H1 (cell line): ENCODE results near the gene HID1. TPM values are rescaled to one million over a fixed set of nuclear protein-coding genes. Genes with fewer than 3 reads are reported as not detected.

ENCODE experiments used
- CTCF ChIA-PET: fragments of 300-600 bp; sonication (Branson Sonifier 250); formaldehyde crosslinking; loops from one replicate; lab custom pipeline; 2021; ENCODE audit not compliant: partially characterized antibody; lab: Charles Lee
- POLR2A ChIA-PET: fragments of 300-600 bp; sonication (Branson Sonifier 250); formaldehyde crosslinking; loops from one replicate; lab custom pipeline; 2021; ENCODE audit warnings: inconsistent platforms; ENCODE audit not compliant: partially characterized antibody; lab: Charles Lee
- DNase-seq, 2 experiments: peaks; one replicate each; pipeline versions ENCODE4 v3.0.0 to v3.0.0-alpha.2; 2010 to 2022; ENCODE audit warnings: low spot score in 2 of 2, low read depth in 1 of 2, mixed read lengths in 1 of 2
- FAIRE-seq: peaks from 2 replicates; lab custom pipeline; 2011; peaks lifted over from hg19 to GRCh38; lab: Jason Lieb, UNC
- H2AFZ ChIP-seq: 2 replicates; pipeline ENCODE4 v1.8.1; 2012; ENCODE audit warnings: low read length, inconsistent platforms
- H2AK5ac ChIP-seq: 2 replicates; pipeline ENCODE4 v1.6.1; 2013; ENCODE audit warnings: low read depth, low read length
- H2BK120ac ChIP-seq: replicated peaks from 2 replicates; pipeline ENCODE3; 2013; ENCODE audit warnings: low read depth, low read length, inconsistent platforms
- H2BK12ac ChIP-seq: 2 replicates; pipeline ENCODE4 v1.6.1; 2013; ENCODE audit warnings: low read depth, low read length
- H2BK15ac ChIP-seq: 2 replicates; pipeline ENCODE4 v1.6.1; 2013; ENCODE audit warnings: low read length
- H2BK20ac ChIP-seq: 2 replicates; pipeline ENCODE4 v1.6.1; 2013; ENCODE audit warnings: low read length
- H2BK5ac ChIP-seq: 2 replicates; pipeline ENCODE4 v1.6.1; 2013; ENCODE audit warnings: low read depth, low read length
- H3K14ac ChIP-seq: 2 replicates; pipeline ENCODE4 v1.6.1; 2013; ENCODE audit warnings: inconsistent platforms; ENCODE audit not compliant: insufficient read length
- H3K18ac ChIP-seq: 2 replicates; pipeline ENCODE4 v1.6.1; 2013; ENCODE audit warnings: low read length; ENCODE audit errors: extremely low read depth
- H3K23ac ChIP-seq: 2 replicates; pipeline ENCODE4 v1.6.1; 2013; ENCODE audit warnings: inconsistent platforms; ENCODE audit not compliant: insufficient read length
- H3K23me2 ChIP-seq: 2 replicates; pipeline ENCODE4 v1.6.1; 2013; ENCODE audit warnings: low read depth, low read length
- H3K27ac ChIP-seq: 2 replicates; pipeline ENCODE4 v1.6.1; 2011; ENCODE audit warnings: low read depth, low read length, inconsistent platforms
- H3K27me3 ChIP-seq, 4 experiments: replicated peaks in 1 of 4; 1 replicate in 1 of 4; 2 replicates in 3 of 4; pipeline versions ENCODE4 v1.6.1 to v1.8.1; 2011 to 2013; ENCODE audit warnings: low read length in 3 of 4, mild to moderate bottlenecking in 3 of 4, inconsistent platforms in 2 of 4, mixed read lengths in 2 of 4, moderate library complexity in 1 of 4; ENCODE audit not compliant: control insufficient read depth in 3 of 4, insufficient read depth in 3 of 4; ENCODE audit errors: extremely low read depth in 1 of 4
- H3K36me3 ChIP-seq, 4 experiments: 2 replicates each; pipeline versions ENCODE4 v1.6.1 to v1.8.1; 2011 to 2013; ENCODE audit warnings: mild to moderate bottlenecking in 4 of 4, low read length in 3 of 4, moderate library complexity in 2 of 4, control low read depth in 1 of 4, inconsistent platforms in 1 of 4; ENCODE audit not compliant: insufficient read depth in 4 of 4, control insufficient read depth in 2 of 4
- H3K4ac ChIP-seq: replicated peaks from 2 replicates; pipeline ENCODE3; 2013; ENCODE audit warnings: low read length, low read depth, mixed read lengths, inconsistent platforms; ENCODE audit not compliant: insufficient read length
- H3K4me1 ChIP-seq, 4 experiments: replicated peaks in 1 of 4; 1 replicate in 1 of 4; 2 replicates in 3 of 4; pipeline versions ENCODE4 v1.6.1 to v1.8.1; 2011 to 2013; ENCODE audit warnings: low read length in 3 of 4, inconsistent platforms in 2 of 4, mixed read lengths in 1 of 4; ENCODE audit not compliant: insufficient read depth in 4 of 4, control insufficient read depth in 3 of 4
- H3K4me2 ChIP-seq, 2 experiments: 2 replicates each; pipeline versions ENCODE4 v1.6.1 to v1.8.1; 2011 to 2013; ENCODE audit warnings: low read depth in 2 of 2, low read length in 2 of 2, control low read depth in 1 of 2, inconsistent platforms in 1 of 2, mild to moderate bottlenecking in 1 of 2; ENCODE audit not compliant: insufficient read depth in 1 of 2
- H3K4me3 ChIP-seq, 4 experiments: fragments of 200-600, 300-600 bp in 1 of 4; sonication (generic), shearing (Covaris generic), sonication (Bioruptor Twin) in 1 of 4; 2 replicates each; pipeline versions ENCODE4 v1.5.1 to v1.8.1; 2011 to 2016; ENCODE audit warnings: low read length in 4 of 4, low read depth in 3 of 4, control low read depth in 2 of 4, inconsistent platforms in 2 of 4, mild to moderate bottlenecking in 2 of 4, mixed read lengths in 1 of 4, moderate library complexity in 1 of 4; ENCODE audit not compliant: insufficient read depth in 2 of 4; ENCODE audit errors: extremely low read depth in 1 of 4
- H3K56ac ChIP-seq: replicated peaks from 2 replicates; pipeline ENCODE3; 2013; ENCODE audit warnings: low read depth, mild to moderate bottlenecking, mixed read lengths, low read length, inconsistent platforms; ENCODE audit not compliant: insufficient read length
- H3K79me1 ChIP-seq: 2 replicates; pipeline ENCODE4 v1.6.1; 2013; ENCODE audit warnings: low read depth, low read length, control low read depth
- H3K79me2 ChIP-seq, 2 experiments: 2 replicates each; pipeline versions ENCODE4 v1.6.1 to v1.8.1; 2012 to 2013; ENCODE audit warnings: low read length in 2 of 2, mild to moderate bottlenecking in 2 of 2, inconsistent platforms in 1 of 2; ENCODE audit not compliant: insufficient read depth in 2 of 2, control insufficient read depth in 1 of 2
- H3K9ac ChIP-seq, 4 experiments: replicated peaks in 1 of 4; 1 replicate in 1 of 4; 2 replicates in 3 of 4; pipeline versions ENCODE4 v1.6.1 to v1.8.1; 2011 to 2013; ENCODE audit warnings: low read depth in 3 of 4, low read length in 3 of 4, control low read depth in 2 of 4, mild to moderate bottlenecking in 2 of 4, moderate library complexity in 2 of 4, inconsistent platforms in 1 of 4; ENCODE audit errors: extremely low read depth in 1 of 4
- H3K9me3 ChIP-seq, 2 experiments: 2 replicates each; pipeline versions ENCODE4 v1.6.1 to v1.8.1; 2012 to 2013; ENCODE audit warnings: mild to moderate bottlenecking in 2 of 2, moderate library complexity in 2 of 2, control low read depth in 1 of 2, inconsistent platforms in 1 of 2, low read depth in 1 of 2, low read length in 1 of 2, mixed read lengths in 1 of 2; ENCODE audit not compliant: insufficient read depth in 2 of 2
- H4K20me1 ChIP-seq, 2 experiments: replicated peaks in 1 of 2; 2 replicates each; pipeline versions ENCODE3 to v1.8.1; 2011 to 2013; ENCODE audit warnings: inconsistent platforms in 2 of 2, low read length in 2 of 2, mild to moderate bottlenecking in 1 of 2; ENCODE audit not compliant: insufficient read depth in 2 of 2, control insufficient read depth in 1 of 2
- H4K5ac ChIP-seq: 2 replicates; pipeline ENCODE4 v1.6.1; 2013; ENCODE audit warnings: low read length, low read depth, mixed read lengths, inconsistent platforms; ENCODE audit not compliant: insufficient read length
- H4K8ac ChIP-seq: 2 replicates; pipeline ENCODE4 v1.8.0; 2013; ENCODE audit warnings: mild to moderate bottlenecking, moderate library complexity, low read length, inconsistent platforms; ENCODE audit not compliant: insufficient read depth; ENCODE audit errors: extremely low read depth
- H4K91ac ChIP-seq: replicated peaks from 2 replicates; pipeline ENCODE3; 2013; ENCODE audit warnings: low read length, mixed read lengths, inconsistent platforms; ENCODE audit not compliant: insufficient read length
- ATF3 ChIP-seq: IDR thresholded peaks from 2 replicates; pipeline ENCODE4 v1.6.1; 2011; ENCODE audit warnings: low read depth, mild to moderate bottlenecking, low read length; ENCODE audit not compliant: insufficient read depth
- CEBPB ChIP-seq: IDR thresholded peaks from 2 replicates; pipeline ENCODE4 v1.6.1; 2012; ENCODE audit warnings: low read depth, low read length
- HDAC2 ChIP-seq, 2 experiments: fragments of 300-600 bp in 1 of 2; sonication (generic) in 1 of 2; IDR thresholded peaks; 2 replicates each; pipeline ENCODE4 v1.6.1; 2011 to 2012; ENCODE audit warnings: low read depth in 2 of 2, low read length in 2 of 2, mild to moderate bottlenecking in 2 of 2, moderate library complexity in 2 of 2, borderline replicate concordance in 1 of 2, inconsistent platforms in 1 of 2
- HDAC6 ChIP-seq: IDR thresholded peaks from one replicate; pipeline ENCODE4 v1.7.1; 2012; ENCODE audit warnings: low read depth, mild to moderate bottlenecking, inconsistent platforms, low read length, moderate library complexity
- NRF1 ChIP-seq: IDR thresholded peaks from 2 replicates; pipeline ENCODE4 v1.6.1; 2011; ENCODE audit warnings: mild to moderate bottlenecking, low read depth, low read length, improper control_type of control experiment
- POLR2A ChIP-seq, 2 experiments: IDR thresholded peaks; 1 replicate in 1 of 2; 2 replicates in 1 of 2; pipeline ENCODE4 v1.6.1; 2011; ENCODE audit warnings: low read depth in 2 of 2, low read length in 2 of 2, mild to moderate bottlenecking in 2 of 2; ENCODE audit errors: control extremely low read depth in 1 of 2
- TAF1 ChIP-seq: IDR thresholded peaks from 2 replicates; pipeline ENCODE4 v1.6.1; 2011; ENCODE audit warnings: mild to moderate bottlenecking, low read depth, low read length
- TBP ChIP-seq: IDR thresholded peaks from 2 replicates; pipeline ENCODE4 v1.6.1; 2011; ENCODE audit warnings: low read depth, low read length, improper control_type of control experiment
- YY1 ChIP-seq: IDR thresholded peaks from 2 replicates; pipeline ENCODE4 v1.6.1; 2011; ENCODE audit warnings: low read depth, mild to moderate bottlenecking, low read length
- WGBS, 2 experiments: shearing (Covaris generic) in 1 of 2; methylation state at CpG; one replicate each; pipeline versions ENCODE4 v1.1.6 to v1.1.7; 2013 to 2015; ENCODE audit warnings: low lambda C conversion rate in 2 of 2, mixed read lengths in 2 of 2, inconsistent platforms in 1 of 2, low coverage in 1 of 2, missing lambda C conversion rate in 1 of 2; ENCODE audit not compliant: insufficient replicate concordance in 2 of 2, insufficient coverage in 1 of 2, insufficient read length in 1 of 2; ENCODE audit errors: extremely low coverage in 1 of 2, missing lambda C conversion rate in 1 of 2; 5-methylcytosine and 5-hydroxymethylcytosine counted together
- polyA plus RNA-seq, 7 experiments: library from polyadenylated mRNA; depleted of rRNA in 3 of 7; stranded (reverse) in 5 of 7; unstranded in 2 of 7; fragments of >200 nt in 5 of 7; fragments of 200-250 nt in 2 of 7; gene quantifications; 1 replicate in 5 of 7; 2 replicates in 1 of 7; 4 replicates in 1 of 7; pipeline versions ENCODE4 v1.2.1 to v1.2.3, GENCODE V29; 2011 to 2013; ENCODE audit warnings: missing spikeins in 2 of 7, mixed read lengths in 2 of 7
- total RNA-seq: library from RNA; stranded (reverse); fragmentation: NEBNext Ultra II Directional; extraction: Animal tissue kit (Norgen Biotek cat#: 25700); gene quantifications from 2 replicates; pipeline ENCODE4 v1.2.1, GENCODE V29; 2021

Gene HID1
- total and polyA plus RNA-seq, 2 of the 8 experiments (the other 6 are each of a cell fraction or from before 2014, with no cell fraction given): 15.1 to 25.9 TPM

GRCh38 chr17:74945543-74945942 lies 27.0 kb downstream of the HID1 start:
- CTCF ChIA-PET: interaction anchor here (1.3 to 49.9 kb wide), 4 partner anchors 6 to 83 kb away, joined by 3 to 1072 read pairs (median 538); partner anchors contain the start of genes OTOP2, OTOP3 and USH1G

More at GRCh38 chr17:74945543-74945942, 27.0 kb downstream of the HID1 start:
- no peak overlapping the region for H2BK5ac ChIP-seq
- H3K14ac ChIP-seq: no peak overlapping the region
- no peak overlapping the region for H2AK5ac ChIP-seq
- H3K4me3 ChIP-seq: no peak overlapping the region
- no peak overlapping the region for H3K18ac ChIP-seq
- no peak overlapping the region for H2AFZ ChIP-seq
- no peak for DNase-seq
- no peaks in the 10 kb centered on the region for H3K9me3 ChIP-seq
- H2BK15ac ChIP-seq: no peak overlapping the region
- no peak overlapping the region for H4K5ac ChIP-seq
- H4K91ac ChIP-seq: no peak overlapping the region
- H3K23me2 ChIP-seq: no peaks in the 10 kb centered on the region
- peaks cover 0 to 5% (median 4%) of the 10 kb centered on the region in 4 experiments; a peak in 3 of 7 replicates for H3K27me3 ChIP-seq
- H3K27ac ChIP-seq: no peak overlapping the region
- H3K4me2 ChIP-seq: no peak overlapping the region
- no peak overlapping the region for H3K23ac ChIP-seq
- peaks cover 0 to 3% (median 0%) of the 10 kb centered on the region in 4 experiments; a peak in 4 of 7 replicates for H3K4me1 ChIP-seq
- no peaks in the 10 kb centered on the region for H3K79me1 ChIP-seq
- TF ChIP-seq ATF3 (no peak), CEBPB (no peak), YY1 (no peak), HDAC2 (IDR thresholded peaks at IDR 0.05; ENCODE audit: borderline replicate concordance in 1 of 2, low read depth in 2 of 2, low read length in 2 of 2) (no peak), TBP (no peak), TAF1 (no peak), HDAC6 (no peak), NRF1 (no peak), POLR2A (IDR thresholded peaks at IDR 0.05; ENCODE audit: control extremely low read depth in 1 of 2, low read depth in 2 of 2, low read length in 2 of 2) (no peak)
- TF ChIP-seq, all 59 proteins: peak for 0
- FAIRE-seq: no peak
- Histone ChIP-seq H4K8ac (no peak overlapping the region), H3K36me3 (no peaks in the 10 kb centered on the region), H2BK120ac (no peak overlapping the region), H2BK12ac (no peak overlapping the region), H3K9ac (no peak overlapping the region), H3K56ac (no peak overlapping the region), H4K20me1 (peaks cover 0 to 6% of the 10 kb centered on the region in 2 experiments), H3K79me2 (no peaks in the 10 kb centered on the region), H3K4ac (no peak overlapping the region), H2BK20ac (no peak overlapping the region)
- WGBS, 2 experiments: 87% methylated on average over 6 of the region's 6 CpGs; no CpG with 5 or more reads in 1 of the 2 experiments
- POLR2A ChIA-PET: interaction anchor here (1.0 kb wide), 1 partner anchor 67 kb away, joined by 3 read pairs; the partner anchor contains the start of gene MRPL58
